ENCODE data around the gene TTC33. TPM values are rescaled to one million over a fixed set of nuclear protein-coding genes. Genes with fewer than 3 reads are reported as not detected.

TTC33 gene
- polyA plus RNA-seq, 1 donor from 2014 or later = 73.5 TPM

DNA sequence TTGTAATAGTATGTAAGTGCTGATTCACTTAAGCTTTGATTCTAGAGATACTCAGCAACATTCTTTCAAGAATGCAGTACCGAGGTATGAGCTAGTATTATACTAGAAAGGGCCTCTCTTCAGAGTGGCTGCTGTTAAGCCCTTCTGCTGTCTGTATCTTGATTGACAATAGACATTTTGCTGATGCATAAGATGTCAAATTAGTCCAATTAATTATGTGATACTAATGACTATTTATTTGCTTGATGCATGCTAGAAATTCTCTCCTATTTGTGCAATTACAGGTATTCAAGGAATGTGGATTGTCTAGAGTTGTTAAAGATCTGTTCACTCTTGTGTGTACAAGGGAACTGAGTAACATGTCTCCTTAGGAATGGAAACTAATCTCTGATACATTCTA is 168.4 kb downstream of the TTC33 start:
- H3K9me3 ChIP-seq (ENCODE audit: low read length) = no peaks in the 10 kb centered on the region
- H3K27me3 ChIP-seq (ENCODE audit: insufficient read depth, low read depth, low read length) = no peaks in the 10 kb centered on the region
- no peak overlapping the region for H3K4me3 ChIP-seq (ENCODE audit: low read length)
- no peaks in the 10 kb centered on the region for H3K79me2 ChIP-seq (replicated peaks; ENCODE audit: insufficient read depth, low read length)
- no peaks in the 10 kb centered on the region for H4K20me1 ChIP-seq (ENCODE audit: insufficient read depth)
- no peak overlapping the region for H3K4me2 ChIP-seq (ENCODE audit: low read length)
- no peaks in the 10 kb centered on the region for H3K9me2 ChIP-seq (ENCODE audit: insufficient read depth, low read length)
- H3F3A ChIP-seq (ENCODE audit: insufficient read depth, low read length, poor library complexity, severe bottlenecking) = no peaks in the 10 kb centered on the region
- no peak overlapping the region for H3K9ac ChIP-seq (ENCODE audit: low read length)
- H3K27ac ChIP-seq (ENCODE audit: low read length) = no peak overlapping the region
- TF ChIP-seq EP300 (conservative IDR thresholded peaks at IDR 0.05; ENCODE audit: poor library complexity, severe bottlenecking) (no peak), RAD21 (conservative IDR thresholded peaks at IDR 0.05) (no peak), MXI1 (conservative IDR thresholded peaks at IDR 0.05; ENCODE audit: poor library complexity, severe bottlenecking) (no peak), POLR2AphosphoS5 (IDR thresholded peaks at IDR 0.05) (no peak), SMC3 (conservative IDR thresholded peaks at IDR 0.05; ENCODE audit: poor library complexity) (no peak), REST (IDR thresholded peaks at IDR 0.05; ENCODE audit: borderline replicate concordance) (no peak), EZH2 (IDR thresholded peaks at IDR 0.05; ENCODE audit: borderline replicate concordance, insufficient read depth, low read length, poor library complexity, severe bottlenecking) (no peak), TAF1 (IDR thresholded peaks at IDR 0.05; ENCODE audit: low read depth) (no peak)
- TF ChIP-seq, protein P1, sequence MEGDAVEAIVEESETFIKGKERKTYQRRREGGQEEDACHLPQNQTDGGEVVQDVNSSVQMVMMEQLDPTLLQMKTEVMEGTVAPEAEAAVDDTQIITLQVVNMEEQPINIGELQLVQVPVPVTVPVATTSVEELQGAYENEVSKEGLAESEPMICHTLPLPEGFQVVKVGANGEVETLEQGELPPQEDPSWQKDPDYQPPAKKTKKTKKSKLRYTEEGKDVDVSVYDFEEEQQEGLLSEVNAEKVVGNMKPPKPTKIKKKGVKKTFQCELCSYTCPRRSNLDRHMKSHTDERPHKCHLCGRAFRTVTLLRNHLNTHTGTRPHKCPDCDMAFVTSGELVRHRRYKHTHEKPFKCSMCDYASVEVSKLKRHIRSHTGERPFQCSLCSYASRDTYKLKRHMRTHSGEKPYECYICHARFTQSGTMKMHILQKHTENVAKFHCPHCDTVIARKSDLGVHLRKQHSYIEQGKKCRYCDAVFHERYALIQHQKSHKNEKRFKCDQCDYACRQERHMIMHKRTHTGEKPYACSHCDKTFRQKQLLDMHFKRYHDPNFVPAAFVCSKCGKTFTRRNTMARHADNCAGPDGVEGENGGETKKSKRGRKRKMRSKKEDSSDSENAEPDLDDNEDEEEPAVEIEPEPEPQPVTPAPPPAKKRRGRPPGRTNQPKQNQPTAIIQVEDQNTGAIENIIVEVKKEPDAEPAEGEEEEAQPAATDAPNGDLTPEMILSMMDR (IDR thresholded peaks at IDR 0.05; ENCODE audit: poor library complexity, severe bottlenecking) = no peak
- no peak overlapping the region for H2AFZ ChIP-seq (ENCODE audit: low read depth, low read length)
- no peaks in the 10 kb centered on the region for H3K36me3 ChIP-seq (ENCODE audit: insufficient read depth, low read length)

DNA sequence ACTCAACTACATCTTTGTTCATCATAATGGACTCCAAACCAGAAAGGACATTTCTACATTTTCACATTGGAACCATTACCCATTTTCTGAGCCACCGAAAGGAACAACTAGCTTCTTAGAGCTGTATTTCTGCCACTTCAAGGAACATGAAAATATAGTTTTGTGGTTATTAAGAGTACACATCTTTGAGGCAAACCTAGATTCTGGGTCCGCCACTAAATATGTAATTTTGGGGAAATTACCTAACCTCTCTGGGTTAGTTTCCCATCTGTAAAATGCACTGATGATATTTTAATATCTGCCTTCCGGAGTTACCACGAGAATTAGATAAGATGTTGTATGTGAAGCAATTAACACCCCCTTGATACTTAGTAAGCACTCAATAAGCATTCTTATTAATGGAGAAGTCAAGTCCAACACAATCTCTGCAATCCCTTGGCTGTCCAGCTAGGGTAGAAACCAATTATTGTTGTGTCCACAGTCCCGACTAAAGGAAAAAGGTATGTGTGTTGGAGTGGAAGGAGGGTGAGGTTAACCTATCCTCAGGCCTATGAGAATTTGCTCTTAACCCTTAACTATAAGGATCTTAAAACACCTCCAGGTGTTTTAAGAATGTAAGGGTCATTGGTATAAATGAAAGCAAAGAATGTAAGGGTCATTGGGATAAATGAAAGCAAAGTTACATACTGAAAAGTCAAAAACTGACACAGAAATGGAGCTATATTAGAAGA is 170.1 kb downstream of the TTC33 start:
- Histone ChIP-seq H3K9ac (ENCODE audit: low read length) (no peak overlapping the region), H3K4me3 (ENCODE audit: low read length) (no peak overlapping the region), H3K4me2 (ENCODE audit: low read length) (no peak overlapping the region), H3K36me3 (ENCODE audit: insufficient read depth, low read length) (no peaks in the 10 kb centered on the region), H3K27ac (ENCODE audit: low read length) (no peak overlapping the region), H3K27me3 (ENCODE audit: insufficient read depth, low read depth, low read length) (no peaks in the 10 kb centered on the region), H3K9me3 (ENCODE audit: low read length) (no peaks in the 10 kb centered on the region), H3F3A (ENCODE audit: insufficient read depth, low read length, poor library complexity, severe bottlenecking) (no peaks in the 10 kb centered on the region), H3K9me2 (ENCODE audit: insufficient read depth, low read length) (no peaks in the 10 kb centered on the region), H4K20me1 (ENCODE audit: insufficient read depth) (no peaks in the 10 kb centered on the region), H2AFZ (ENCODE audit: low read depth, low read length) (no peak overlapping the region), H3K79me2 (replicated peaks; ENCODE audit: insufficient read depth, low read length) (no peaks in the 10 kb centered on the region)
- TF ChIP-seq EP300 (conservative IDR thresholded peaks at IDR 0.05; ENCODE audit: poor library complexity, severe bottlenecking) (no peak), POLR2AphosphoS5 (IDR thresholded peaks at IDR 0.05) (no peak), MXI1 (conservative IDR thresholded peaks at IDR 0.05; ENCODE audit: poor library complexity, severe bottlenecking) (no peak)

All from neural cell (in vitro differentiated cells).